Breast epithelium (tissue), 4 donors: ENCODE data around the gene EIF2S2. TPM values are rescaled to one million over a fixed set of nuclear protein-coding genes. Genes with fewer than 3 reads are reported as not detected.

Experiments
- DNase-seq, 2 donors: peaks; one replicate each; pipeline ENCODE4 v3.0.0-alpha.2; 2019; ENCODE audit warnings: low spot score in 2 of 2
- H3K27ac ChIP-seq, 2 donors: fragments of 200-600 bp; sonication (generic) in 1 of 2; one replicate each; pipeline ENCODE4 v1.5.1; 2016 to 2019; ENCODE audit warnings: mild to moderate bottlenecking in 1 of 2
- H3K27me3 ChIP-seq, 2 donors: fragments of 200-600 bp; sonication (generic) in 1 of 2; one replicate each; pipeline versions ENCODE4 v1.5.1 to v1.6.0; 2017 to 2019; ENCODE audit warnings: control low read depth in 1 of 2, mild to moderate bottlenecking in 1 of 2
- H3K36me3 ChIP-seq: fragments of 200-600 bp; one replicate; pipeline ENCODE4 v1.5.1; 2019
- H3K4me1 ChIP-seq, 2 donors: fragments of 200-600 bp; sonication (generic); one replicate each; pipeline ENCODE4 v1.5.1; 2016 to 2019; ENCODE audit warnings: control low read depth in 1 of 2
- H3K4me3 ChIP-seq, 3 donors: fragments of 200-600 bp; sonication (generic); 1 replicate in 2 of 3; 2 replicates in 1 of 3; pipeline ENCODE4 v1.5.1; 2016 to 2019; ENCODE audit warnings: mild to moderate bottlenecking in 3 of 3, moderate library complexity in 2 of 3
- H3K9me3 ChIP-seq, 2 donors: fragments of 200-600 bp; sonication (generic) in 1 of 2; one replicate each; pipeline ENCODE4 v1.5.1; 2016 to 2019; ENCODE audit warnings: control low read depth in 1 of 2
- CTCF ChIP-seq, 3 donors: fragments of 450-650 bp; IDR thresholded peaks; one replicate each; pipeline ENCODE4 v1.5.1; 2016 to 2017; ENCODE audit warnings: antibody characterized with exemption in 3 of 3, mild to moderate bottlenecking in 3 of 3, moderate library complexity in 3 of 3
- POLR2A ChIP-seq: fragments of 450-650 bp; IDR thresholded peaks from one replicate; pipeline ENCODE4 v1.6.1; 2016; ENCODE audit warnings: antibody characterized with exemption, mild to moderate bottlenecking, moderate library complexity
- POLR2AphosphoS5 ChIP-seq, 3 donors: sonication (generic); formaldehyde crosslinking; IDR thresholded peaks; one replicate each; pipeline ENCODE4 v1.6.1; 2017; ENCODE audit warnings: antibody characterized with exemption in 3 of 3
- intact Hi-C: fragments of 100-400 bp; cut with DNase I; formaldehyde crosslinking; loops from one replicate; pipeline ENCODE4 v1.15.1; 2023; ENCODE audit warnings: low total_unique reads
- total RNA-seq, 3 donors: library from RNA; depleted of rRNA; stranded (reverse); fragments of >200 nt; gene quantifications; one replicate each; pipeline ENCODE4 v1.1.0, GENCODE V29; 2016

The EIF2S2 gene
- total RNA-seq, 3 donors from 2014 or later, result 45.6 to 55.4 (median 45.8) TPM

DNA sequence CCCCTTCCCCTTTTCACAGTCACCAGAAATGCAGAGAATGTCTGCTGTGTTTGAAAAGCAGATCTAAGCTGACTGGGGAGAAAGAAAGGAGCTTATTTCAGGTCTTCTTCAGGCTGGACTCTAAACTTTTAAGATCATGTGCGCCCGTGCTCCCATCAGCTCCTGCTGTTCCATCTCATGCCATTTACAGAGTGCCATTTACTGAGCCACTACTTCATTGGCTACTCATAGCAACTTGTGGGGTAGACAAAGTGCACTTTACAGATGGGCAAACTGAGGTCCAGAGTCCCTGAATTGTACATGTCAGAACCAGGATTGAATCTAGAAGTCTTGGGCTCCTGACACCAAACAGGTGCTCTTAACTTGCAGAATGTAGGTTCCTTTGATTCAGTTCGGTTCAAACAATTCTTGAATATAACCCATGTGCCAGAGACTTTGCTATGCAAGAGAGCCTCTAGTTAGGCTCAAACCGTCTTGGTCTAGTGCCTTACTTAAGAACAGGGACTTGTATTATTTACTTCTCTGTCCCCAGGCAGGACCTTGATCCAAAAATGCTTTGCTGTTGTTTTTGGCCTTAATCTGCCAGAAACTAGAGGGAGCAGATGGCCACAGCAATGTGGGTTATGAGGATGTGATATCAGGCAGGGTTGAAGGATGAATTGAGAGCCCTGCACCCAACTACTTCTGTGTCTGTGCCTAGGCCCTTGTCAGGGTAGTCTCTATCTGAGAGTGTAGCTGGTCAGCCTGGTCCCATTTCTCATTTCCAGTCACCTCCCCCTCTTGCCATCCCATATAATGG lies 61.9 kb downstream of the EIF2S2 start:
- Histone ChIP-seq H3K27me3 (no peaks in the 10 kb centered on the region), H3K36me3 (no peaks in the 10 kb centered on the region), H3K4me1 (peaks cover 0 to 8% of the 10 kb centered on the region in 2 donors), H3K4me3 (no peak overlapping the region), H3K9me3 (no peaks in the 10 kb centered on the region), H3K27ac (no peak overlapping the region)
- DNase-seq, result no peak
- intact Hi-C loops, result no loop called here
- TF ChIP-seq POLR2A (no peak), CTCF (IDR thresholded peaks at IDR 0.05) (no peak), POLR2AphosphoS5 (IDR thresholded peaks at IDR 0.05) (no peak)

DNA sequence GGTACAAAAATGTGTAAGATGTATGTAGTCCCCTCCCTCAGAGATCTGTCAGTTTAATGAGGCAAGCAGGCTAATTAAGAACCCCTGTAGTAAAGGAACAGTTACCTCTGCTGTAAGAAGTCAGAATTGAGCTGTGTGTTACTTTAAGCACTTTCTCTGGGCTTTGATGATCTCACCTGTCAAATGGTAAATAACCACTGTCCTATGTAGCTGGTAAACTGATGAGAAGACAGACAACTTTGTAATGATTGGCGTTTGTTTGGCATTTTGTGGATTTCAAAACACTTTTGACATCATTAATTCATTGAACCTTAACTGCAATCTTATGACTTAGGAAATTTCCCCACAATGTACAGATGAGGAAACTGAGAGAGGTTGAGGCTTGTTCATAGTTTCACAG lies 62.7 kb downstream of the EIF2S2 start:
- no peaks in the 10 kb centered on the region for H3K36me3 ChIP-seq
- no peak overlapping the region for H3K4me3 ChIP-seq
- intact Hi-C loops, result no loop called here
- H3K4me1 ChIP-seq, result peaks cover 0 to 8% of the 10 kb centered on the region in 2 donors
- TF ChIP-seq CTCF (IDR thresholded peaks at IDR 0.05) (no peak), POLR2A (no peak)
- no peaks in the 10 kb centered on the region for H3K27me3 ChIP-seq
- no peaks in the 10 kb centered on the region for H3K9me3 ChIP-seq
- DNase-seq, result no peak
- no peak overlapping the region for H3K27ac ChIP-seq

- Histone ChIP-seq H3K27ac (no peak overlapping the region), H3K4me3 (no peak overlapping the region), H3K27me3 (no peaks in the 10 kb centered on the region), H3K4me1 (peaks cover 0 to 8% of the 10 kb centered on the region in 2 donors), H3K36me3 (no peaks in the 10 kb centered on the region), H3K9me3 (no peaks in the 10 kb centered on the region)
- no peak for DNase-seq
- TF ChIP-seq CTCF (IDR thresholded peaks at IDR 0.05), result no peak
- TF ChIP-seq POLR2A, result no peak
- TF ChIP-seq POLR2AphosphoS5 (IDR thresholded peaks at IDR 0.05), result no peak
- intact Hi-C loops, result no loop called here
Observed at GRCh38 chr20:34047917-34048316, 64.1 kb downstream of the EIF2S2 start.

DNA sequence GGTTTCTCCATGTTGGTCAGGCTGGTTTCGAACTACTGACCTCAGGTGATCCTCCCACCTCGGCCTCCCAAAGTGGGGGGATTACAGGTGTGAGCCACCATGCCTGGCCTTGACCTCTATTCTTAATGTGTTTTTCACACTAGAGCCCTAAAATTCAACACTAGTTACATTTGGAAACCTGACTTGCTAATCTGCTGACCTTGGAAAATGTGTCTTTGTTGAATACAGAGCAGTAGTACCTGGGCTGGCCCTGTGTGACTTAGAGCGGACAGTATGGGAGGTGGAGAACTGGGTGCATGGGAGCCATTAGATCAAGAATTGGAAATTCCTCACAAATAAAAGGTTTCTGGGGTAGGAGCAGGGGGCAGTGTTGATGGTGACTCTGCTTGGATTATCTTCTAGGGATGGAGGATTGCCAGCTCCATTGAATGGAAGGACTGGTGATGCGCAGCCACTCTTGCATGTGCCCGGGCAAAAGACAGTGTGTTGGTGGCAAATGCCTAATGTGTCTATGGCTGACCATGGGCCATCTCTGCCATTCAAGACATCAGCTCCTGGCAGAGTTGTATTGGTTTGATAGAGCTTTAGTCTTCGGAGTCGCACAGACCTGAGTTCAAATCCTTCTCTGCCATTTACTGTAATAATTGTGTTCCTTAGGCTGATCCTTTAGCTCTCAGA lies 64.9 kb downstream of the EIF2S2 start:
- no peak for DNase-seq
- no peak for TF ChIP-seq POLR2AphosphoS5 (IDR thresholded peaks at IDR 0.05)
- Histone ChIP-seq H3K27me3 (no peaks in the 10 kb centered on the region), H3K4me3 (no peak overlapping the region), H3K9me3 (no peaks in the 10 kb centered on the region), H3K4me1 (peaks cover 0 to 8% of the 10 kb centered on the region in 2 donors), H3K27ac (no peak overlapping the region), H3K36me3 (no peaks in the 10 kb centered on the region)
- intact Hi-C loops, result no loop called here

- H3K4me3 ChIP-seq, result no peak overlapping the region
- no peaks in the 10 kb centered on the region for H3K27me3 ChIP-seq
- no peaks in the 10 kb centered on the region for H3K9me3 ChIP-seq
- intact Hi-C loops, result no loop called here
- no peak for DNase-seq
- H3K4me1 ChIP-seq, result peaks cover 0 to 8% of the 10 kb centered on the region in 2 donors
- no peak for TF ChIP-seq POLR2AphosphoS5 (IDR thresholded peaks at IDR 0.05)
- no peak for TF ChIP-seq CTCF (IDR thresholded peaks at IDR 0.05)
- TF ChIP-seq POLR2A, result no peak
- H3K36me3 ChIP-seq, result no peaks in the 10 kb centered on the region
- no peak overlapping the region for H3K27ac ChIP-seq
Observed at GRCh38 chr20:34045930-34046725, 65.9 kb downstream of the EIF2S2 start.
